Activated T-cell treated with anti-CD3 and anti-CD28 coated beads, Interleukin-2, amount 50 U/mL, for 24 hours (primary cell): ENCODE results near the gene ADSL.

Source experiments
- DNase-seq: peaks from one replicate; pipeline ENCODE4 v3.0.0-alpha.2; 2020
- H3K27ac Mint-ChIP-seq: 2 replicates; pipeline ENCODE4 v1.8.0; 2020; ENCODE audit warnings: mild to moderate bottlenecking, mixed read lengths
- H3K27me3 Mint-ChIP-seq: 2 replicates; pipeline ENCODE4 v1.8.0; 2020; ENCODE audit warnings: mixed read lengths
- H3K36me3 Mint-ChIP-seq: 2 replicates; pipeline ENCODE4 v1.8.0; 2020; ENCODE audit warnings: low read depth, mixed read lengths
- H3K4me1 Mint-ChIP-seq: 2 replicates; pipeline ENCODE4 v1.8.0; 2020; ENCODE audit warnings: low read depth, mixed read lengths
- H3K4me3 Mint-ChIP-seq: 2 replicates; pipeline ENCODE4 v1.8.0; 2020; ENCODE audit warnings: mild to moderate bottlenecking, moderate library complexity, mixed read lengths
- H3K9me3 Mint-ChIP-seq: 2 replicates; pipeline ENCODE4 v1.8.0; 2020; ENCODE audit warnings: mixed read lengths

The ADSL gene

DNA sequence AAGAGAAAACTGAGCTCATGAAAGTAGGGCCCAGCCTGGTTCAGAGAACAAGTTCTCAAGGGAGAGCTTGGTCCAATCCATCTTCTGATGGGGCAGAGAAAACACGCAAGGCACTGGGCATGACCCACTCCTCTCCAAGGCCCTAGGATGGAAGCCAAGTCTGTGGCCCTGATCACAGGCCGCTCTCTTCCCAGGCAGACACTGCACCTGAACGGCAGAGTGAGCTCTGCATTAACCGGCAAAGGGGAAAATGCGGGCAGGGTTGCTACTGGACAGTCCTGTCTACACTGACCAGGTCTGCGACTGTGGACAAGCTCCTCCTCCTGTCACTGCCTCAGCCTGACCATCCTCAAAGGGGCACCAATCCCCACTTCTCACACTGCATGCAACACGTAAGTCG, 73.4 kb downstream of the ADSL start:
- Mint-ChIP-seq H3K9me3 (no peaks in the 10 kb centered on the region), H3K27ac (peak overlapping the region; percentile 28), H3K27me3 (no peaks in the 10 kb centered on the region), H3K36me3 (peaks cover 81% of the 10 kb centered on the region), H3K4me3 (no peak overlapping the region), H3K4me1 (peaks cover 23% of the 10 kb centered on the region)
- no peak for DNase-seq

DNA sequence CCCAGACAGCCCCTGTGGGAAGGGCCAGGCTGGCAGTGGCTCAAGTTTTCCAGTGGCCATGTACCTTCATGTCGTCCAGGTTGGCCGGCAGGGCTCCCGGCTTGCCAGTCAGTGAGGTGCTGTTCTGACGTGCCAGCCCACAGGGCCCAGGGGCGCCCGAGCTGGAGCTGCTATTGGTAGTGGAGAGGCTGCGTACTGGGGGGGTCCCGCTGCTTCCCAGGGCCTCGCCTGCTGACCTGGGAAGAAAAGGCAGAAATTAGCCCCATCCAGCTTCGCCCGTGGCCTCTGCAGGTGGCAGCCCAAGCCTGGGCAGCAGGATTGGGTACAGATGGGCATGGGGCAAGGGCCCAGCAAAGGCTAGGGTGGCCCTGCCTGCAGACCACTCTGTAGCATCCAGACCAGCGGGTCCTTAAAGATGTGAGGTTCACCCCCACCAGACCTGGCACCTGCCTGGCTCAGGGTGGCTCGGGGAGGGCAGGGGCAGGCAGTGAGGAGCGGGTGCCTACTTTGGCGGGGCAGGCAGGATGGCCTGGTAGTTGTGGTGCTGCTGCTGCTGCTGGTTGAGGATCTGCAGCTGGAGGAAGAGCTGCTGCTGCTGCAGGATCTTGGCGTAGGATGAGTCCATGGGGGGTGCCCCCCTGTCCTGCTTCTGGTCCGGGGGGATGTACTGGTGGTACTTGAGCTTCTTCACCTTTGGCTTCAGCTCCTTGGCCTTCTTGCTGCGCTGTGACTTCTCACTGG, 74.2 kb downstream of the ADSL start:
- no peak overlapping the region for H3K4me3 Mint-ChIP-seq
- H3K4me1 Mint-ChIP-seq: peaks cover 15% of the 10 kb centered on the region
- peak overlapping the region; percentile 13 for H3K27ac Mint-ChIP-seq

GRCh38 chr22:40421082-40421350, 74.7 kb downstream of the ADSL start:
- DNase-seq: no peak
- no peak overlapping the region for H3K4me3 Mint-ChIP-seq
- peaks cover 10% of the 10 kb centered on the region for H3K4me1 Mint-ChIP-seq
- H3K27ac Mint-ChIP-seq: peak overlapping the region; percentile 13
- no peaks in the 10 kb centered on the region for H3K9me3 Mint-ChIP-seq
- H3K27me3 Mint-ChIP-seq: no peaks in the 10 kb centered on the region
- peaks cover 81% of the 10 kb centered on the region for H3K36me3 Mint-ChIP-seq

More for the DNA sequence above, 74.2 kb downstream of the ADSL start:
- Mint-ChIP-seq H3K27me3 (no peaks in the 10 kb centered on the region), H3K9me3 (no peaks in the 10 kb centered on the region), H3K36me3 (peaks cover 81% of the 10 kb centered on the region)
- DNase-seq: no peak

DNA sequence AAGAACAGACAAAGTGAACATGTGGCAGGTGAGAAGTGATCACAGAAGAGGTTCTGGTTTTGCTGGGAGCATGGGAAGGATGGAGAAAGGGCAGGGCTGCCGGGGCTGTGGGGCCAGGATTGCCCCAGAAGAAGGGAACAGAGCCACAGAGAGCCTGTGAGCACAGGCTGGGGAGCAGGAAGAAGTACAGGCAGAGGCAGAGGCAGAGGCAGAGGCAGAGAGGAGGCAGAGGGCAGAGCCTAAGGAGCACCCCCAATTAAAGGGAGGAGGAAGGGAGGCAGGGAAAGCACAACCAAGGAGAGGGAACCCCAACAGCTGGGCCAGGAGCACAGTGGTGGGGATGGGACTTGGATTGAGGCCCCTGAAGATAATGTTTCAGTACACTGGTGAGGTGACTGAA, 75.6 kb downstream of the ADSL start:
- H3K27me3 Mint-ChIP-seq: no peaks in the 10 kb centered on the region
- H3K36me3 Mint-ChIP-seq: peaks cover 81% of the 10 kb centered on the region

DNA sequence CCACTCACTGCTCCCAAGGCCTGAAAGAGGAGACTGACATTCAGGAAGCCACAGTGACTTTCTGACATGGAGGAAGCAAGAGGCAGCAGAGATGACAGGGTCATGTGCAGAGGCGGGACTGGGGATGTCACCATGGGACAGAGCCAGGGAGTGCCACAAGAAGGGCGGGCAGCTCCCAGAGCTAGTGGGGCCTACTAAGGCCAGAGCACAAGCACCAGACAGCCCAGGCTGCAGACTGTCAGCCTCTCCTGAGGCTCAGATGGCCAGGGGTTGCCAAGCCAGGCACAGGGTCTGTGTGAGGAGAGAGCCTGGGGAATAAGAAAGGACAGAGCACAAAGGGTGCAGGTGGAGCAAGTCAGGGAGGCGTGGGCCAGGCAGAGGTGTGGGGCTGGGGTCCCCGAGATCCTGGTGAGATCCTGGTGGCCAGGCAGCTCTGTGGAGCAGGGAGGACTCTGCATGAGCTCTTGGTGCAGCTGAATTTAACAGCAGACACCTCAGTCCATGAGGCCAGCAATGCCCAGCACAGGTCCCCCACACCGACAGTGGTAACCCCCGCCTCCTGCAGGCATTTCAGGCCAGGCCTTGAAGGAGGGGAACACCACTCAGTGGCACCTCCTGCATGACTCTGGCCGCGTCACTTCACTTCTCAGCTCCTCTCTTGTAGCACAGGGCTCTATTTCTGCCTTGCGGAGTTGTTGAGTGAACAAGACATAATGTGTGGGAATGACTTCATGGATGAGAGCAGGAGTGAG, 76.4 kb downstream of the ADSL start:
- H3K27ac Mint-ChIP-seq: peak overlapping the region; percentile 73
- H3K9me3 Mint-ChIP-seq: no peaks in the 10 kb centered on the region
- no peak for DNase-seq
- H3K4me3 Mint-ChIP-seq: no peak overlapping the region
- H3K36me3 Mint-ChIP-seq: peaks cover 84% of the 10 kb centered on the region
- H3K4me1 Mint-ChIP-seq: peaks cover 1% of the 10 kb centered on the region
- H3K27me3 Mint-ChIP-seq: no peaks in the 10 kb centered on the region

More for the DNA sequence above, 75.6 kb downstream of the ADSL start:
- Mint-ChIP-seq H3K9me3 (no peaks in the 10 kb centered on the region), H3K4me1 (peaks cover 1% of the 10 kb centered on the region), H3K27ac (peak overlapping the region; percentile 71), H3K4me3 (no peak overlapping the region)
- no peak for DNase-seq

- no peaks in the 10 kb centered on the region for H3K27me3 Mint-ChIP-seq
- peaks cover 84% of the 10 kb centered on the region for H3K36me3 Mint-ChIP-seq
- no peak overlapping the region for H3K4me3 Mint-ChIP-seq
- peaks cover 1% of the 10 kb centered on the region for H3K4me1 Mint-ChIP-seq
- no peaks in the 10 kb centered on the region for H3K9me3 Mint-ChIP-seq
- no peak for DNase-seq
- peak overlapping the region; percentile 73 for H3K27ac Mint-ChIP-seq
Observed at GRCh38 chr22:40423310-40423688, 77.0 kb downstream of the ADSL start.

GRCh38 chr22:40423882-40424640, 77.8 kb downstream of the ADSL start:
- no peak overlapping the region for H3K4me3 Mint-ChIP-seq
- peak overlapping the region; percentile 73 for H3K27ac Mint-ChIP-seq
- no peak for DNase-seq
- no peaks in the 10 kb centered on the region for H3K9me3 Mint-ChIP-seq
- peaks cover 3% of the 10 kb centered on the region for H3K4me1 Mint-ChIP-seq
- peaks cover 90% of the 10 kb centered on the region for H3K36me3 Mint-ChIP-seq
- no peaks in the 10 kb centered on the region for H3K27me3 Mint-ChIP-seq

GRCh38 chr22:40425082-40425481, 78.8 kb downstream of the ADSL start:
- peak overlapping the region; percentile 53 for H3K27ac Mint-ChIP-seq
- no peaks in the 10 kb centered on the region for H3K27me3 Mint-ChIP-seq
- H3K4me3 Mint-ChIP-seq: no peak overlapping the region
- DNase-seq: no peak
- H3K4me1 Mint-ChIP-seq: peaks cover 3% of the 10 kb centered on the region
- no peaks in the 10 kb centered on the region for H3K9me3 Mint-ChIP-seq
- H3K36me3 Mint-ChIP-seq: peaks cover 91% of the 10 kb centered on the region

DNA sequence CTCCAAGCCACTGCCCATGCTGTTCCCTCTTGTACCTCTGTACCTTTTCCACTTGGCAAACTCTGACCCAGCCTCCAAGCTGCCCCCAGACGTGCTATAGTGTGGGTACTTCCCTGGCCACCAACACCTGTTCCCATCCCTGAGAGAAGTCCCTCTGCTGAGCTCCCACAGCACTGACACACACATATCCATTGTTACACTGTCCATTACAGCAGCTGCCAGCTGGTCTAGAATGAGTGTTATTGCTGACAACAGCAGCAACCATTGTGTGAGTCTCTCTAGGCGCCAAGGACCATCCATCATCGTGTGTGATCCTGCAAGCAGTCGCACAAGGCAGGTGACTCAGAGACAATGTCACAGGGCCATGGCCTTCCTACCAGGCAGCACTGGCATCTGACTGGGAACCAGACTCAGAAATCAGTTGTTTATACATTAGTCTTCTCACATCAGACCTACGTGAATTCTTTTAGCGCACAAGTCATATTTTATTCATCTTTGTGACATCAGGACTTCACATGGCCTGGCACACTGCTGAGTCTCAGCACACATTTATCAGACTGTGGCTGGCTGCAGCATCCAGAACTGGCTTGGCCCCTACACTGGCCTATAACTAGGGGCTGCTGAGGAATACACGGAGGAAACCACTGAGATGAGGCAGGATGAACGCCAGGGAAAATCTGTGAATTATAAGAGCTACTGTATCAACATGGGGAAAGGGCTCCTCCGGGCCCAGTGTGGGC, 80.5 kb downstream of the ADSL start:
- H3K9me3 Mint-ChIP-seq: no peaks in the 10 kb centered on the region
- no peak overlapping the region for H3K4me3 Mint-ChIP-seq
- H3K4me1 Mint-ChIP-seq: peaks cover 7% of the 10 kb centered on the region
- peak overlapping the region; percentile 27 for H3K27ac Mint-ChIP-seq
- H3K36me3 Mint-ChIP-seq: peaks cover 91% of the 10 kb centered on the region
- H3K27me3 Mint-ChIP-seq: no peaks in the 10 kb centered on the region
- DNase-seq: no peak

DNA sequence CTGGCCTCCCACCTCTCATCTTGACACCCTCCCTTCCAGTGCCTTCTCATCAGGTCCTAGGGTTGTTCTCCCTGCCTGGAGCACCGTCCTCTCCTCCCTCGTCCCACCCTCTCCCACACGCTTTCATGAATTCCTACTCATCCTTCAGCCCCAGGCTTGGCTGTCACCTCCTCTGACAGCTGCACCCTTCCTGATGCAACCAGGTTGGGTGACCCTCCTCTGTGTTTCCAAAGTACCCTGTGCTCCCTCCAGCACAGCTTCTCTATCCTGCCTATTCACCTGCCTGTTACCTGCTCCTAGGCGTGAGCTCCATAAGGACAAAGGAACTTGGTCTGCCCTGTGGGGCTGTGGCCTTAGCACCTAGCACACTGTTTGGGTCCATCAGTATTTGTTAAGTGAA, 82.5 kb downstream of the ADSL start:
- H3K27ac Mint-ChIP-seq: peak overlapping the region; percentile 83
- DNase-seq: no peak
- H3K4me1 Mint-ChIP-seq: peaks cover 13% of the 10 kb centered on the region
- peaks cover 87% of the 10 kb centered on the region for H3K36me3 Mint-ChIP-seq
- H3K4me3 Mint-ChIP-seq: no peak overlapping the region
- H3K27me3 Mint-ChIP-seq: no peaks in the 10 kb centered on the region
- H3K9me3 Mint-ChIP-seq: no peaks in the 10 kb centered on the region

DNA sequence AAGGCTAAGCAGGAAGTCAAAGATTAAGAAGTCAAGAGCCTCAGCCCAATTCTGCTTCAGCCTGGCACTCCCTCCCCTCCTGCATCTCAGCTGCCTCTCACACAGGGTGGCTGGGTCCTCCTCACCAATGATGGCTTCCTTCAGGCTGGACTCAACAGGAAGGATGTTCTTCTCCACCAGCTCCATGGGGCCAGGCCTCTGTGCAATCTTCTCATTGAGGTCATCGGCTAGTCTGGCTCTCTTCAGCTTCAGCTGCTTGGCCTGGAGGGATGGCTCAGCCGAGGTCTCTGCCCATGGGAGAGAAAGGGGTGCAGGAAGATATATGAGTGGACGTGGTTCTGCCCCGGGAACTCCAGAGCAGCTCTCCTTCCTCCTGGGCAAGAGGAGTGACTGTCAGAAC, 83.2 kb downstream of the ADSL start:
- peaks cover 92% of the 10 kb centered on the region for H3K36me3 Mint-ChIP-seq
- no peak overlapping the region for H3K4me3 Mint-ChIP-seq
- no peak for DNase-seq
- peaks cover 19% of the 10 kb centered on the region for H3K4me1 Mint-ChIP-seq
- no peaks in the 10 kb centered on the region for H3K27me3 Mint-ChIP-seq
- no peaks in the 10 kb centered on the region for H3K9me3 Mint-ChIP-seq
- peak overlapping the region; percentile 70 for H3K27ac Mint-ChIP-seq

GRCh38 chr22:40430991-40431390, 84.7 kb downstream of the ADSL start:
- Mint-ChIP-seq H3K4me1 (peaks cover 29% of the 10 kb centered on the region), H3K9me3 (no peaks in the 10 kb centered on the region), H3K36me3 (peaks cover 87% of the 10 kb centered on the region), H3K27ac (peak overlapping the region; percentile 77), H3K4me3 (no peak overlapping the region), H3K27me3 (no peaks in the 10 kb centered on the region)
- DNase-seq: no peak

GRCh38 chr22:40432157-40432556, 85.9 kb downstream of the ADSL start:
- DNase-seq: no peak
- no peaks in the 10 kb centered on the region for H3K27me3 Mint-ChIP-seq
- no peak overlapping the region for H3K4me3 Mint-ChIP-seq
- H3K36me3 Mint-ChIP-seq: peaks cover 77% of the 10 kb centered on the region
- no peak overlapping the region for H3K27ac Mint-ChIP-seq
- no peaks in the 10 kb centered on the region for H3K9me3 Mint-ChIP-seq
- H3K4me1 Mint-ChIP-seq: peaks cover 41% of the 10 kb centered on the region

DNA sequence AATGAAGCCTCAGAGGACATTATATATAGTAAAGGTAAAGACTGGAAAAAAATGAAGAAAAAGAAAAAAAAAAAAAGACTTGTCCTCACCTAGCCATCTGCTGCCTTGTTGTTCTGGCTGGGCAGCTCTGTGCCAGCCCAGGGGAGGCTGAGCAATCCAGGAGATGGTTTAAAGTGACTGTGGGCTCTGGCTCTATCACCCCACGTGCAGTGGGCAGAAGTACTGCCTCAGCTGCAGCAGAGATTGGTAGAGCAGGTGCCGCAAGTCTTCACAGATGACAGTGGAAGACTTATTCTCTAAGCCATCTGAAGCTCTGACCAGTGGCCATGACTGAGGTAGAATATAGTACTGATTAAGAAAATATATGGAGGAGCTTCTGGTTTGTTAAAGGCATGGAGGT, 86.3 kb downstream of the ADSL start:
- Mint-ChIP-seq H3K36me3 (peaks cover 73% of the 10 kb centered on the region), H3K27ac (no peak overlapping the region), H3K4me3 (no peak overlapping the region), H3K9me3 (no peaks in the 10 kb centered on the region), H3K4me1 (peaks cover 46% of the 10 kb centered on the region), H3K27me3 (no peaks in the 10 kb centered on the region)
- DNase-seq: no peak
